WTC11 (cell line): ENCODE results near the gene MROH2B. TPM values are rescaled to one million over a fixed set of nuclear protein-coding genes. Genes with fewer than 3 reads are reported as not detected.

Experiments
- ATAC-seq: fragments of 200-7000 bp; cut with Tn5 transposase; 2 replicates; pipeline ENCODE4 v1.10.0; 2021; ENCODE audit warnings: mild to moderate bottlenecking, moderate library complexity
- CTCF ChIA-PET: fragments of 300-600 bp; sonication (Branson Sonifier 250); formaldehyde crosslinking; loops from one replicate; lab custom pipeline; 2021; ENCODE audit warnings: antibody characterized with exemption; lab: Charles Lee
- POLR2A ChIA-PET: fragments of 350-600 bp; sonication (Branson Sonifier 250); formaldehyde crosslinking; loops from one replicate; lab custom pipeline; 2021; ENCODE audit warnings: antibody characterized with exemption; lab: Charles Lee
- DNase-seq: peaks from one replicate; pipeline ENCODE4 v3.0.0; 2021; ENCODE audit warnings: low spot score
- H3K27ac Mint-ChIP-seq: 2 replicates; pipeline ENCODE4 v1.8.0; 2021; ENCODE audit warnings: mixed read lengths
- H3K27me3 Mint-ChIP-seq: 2 replicates; pipeline ENCODE4 v1.8.0; 2021; ENCODE audit warnings: low read depth, mild to moderate bottlenecking, moderate library complexity, mixed read lengths
- H3K36me3 Mint-ChIP-seq: 2 replicates; pipeline ENCODE4 v1.8.0; 2021; ENCODE audit warnings: mixed read lengths
- H3K4me1 Mint-ChIP-seq: 2 replicates; pipeline ENCODE4 v1.8.0; 2022; ENCODE audit warnings: mixed read lengths
- H3K4me3 Mint-ChIP-seq: 2 replicates; pipeline ENCODE4 v1.8.0; 2021; ENCODE audit warnings: mild to moderate bottlenecking, moderate library complexity, mixed read lengths
- H3K9me3 Mint-ChIP-seq: 2 replicates; pipeline ENCODE4 v1.8.0; 2021; ENCODE audit warnings: mixed read lengths
- AFF4 ChIP-seq: sonication (generic); formaldehyde crosslinking; IDR thresholded peaks from 2 replicates; pipeline ENCODE4 v1.8.1; 2023; ENCODE audit warnings: mild to moderate bottlenecking, missing genetic modification reagents, borderline replicate concordance
- AR ChIP-seq: fragments of 250-450 bp; sonication (Bioruptor Pico); IDR thresholded peaks from 2 replicates; pipeline ENCODE4 v1.9.0; 2021; ENCODE audit warnings: mild to moderate bottlenecking
- CTCF ChIP-seq: fragments of 200-600 bp; IDR thresholded peaks from 2 replicates; pipeline ENCODE4 v1.8.0; 2022; ENCODE audit warnings: antibody characterized with exemption
- EMX1 ChIP-seq: fragments of 250-450 bp; sonication (Bioruptor Pico); IDR thresholded peaks from 2 replicates; pipeline ENCODE4 v1.8.0; 2021; ENCODE audit warnings: mild to moderate bottlenecking
- ERG ChIP-seq: fragments of 250-450 bp; sonication (Bioruptor Pico); IDR thresholded peaks from 2 replicates; pipeline ENCODE4 v1.8.0; 2021; ENCODE audit warnings: mild to moderate bottlenecking
- GRHL2 ChIP-seq: fragments of 250-450 bp; sonication (Bioruptor Pico); IDR thresholded peaks from 2 replicates; pipeline ENCODE4 v1.8.0; 2022; ENCODE audit warnings: mild to moderate bottlenecking, moderate library complexity; ENCODE audit not compliant: insufficient replicate concordance, severe bottlenecking
- GTF2I ChIP-seq: fragments of 250-450 bp; sonication (Bioruptor Pico); conservative IDR thresholded peaks from 2 replicates; pipeline ENCODE4 v1.4.0; 2021; ENCODE audit warnings: mild to moderate bottlenecking
- KAT7 ChIP-seq: sonication (generic); formaldehyde crosslinking; IDR thresholded peaks from 2 replicates; pipeline ENCODE4 v1.8.1; 2023; ENCODE audit warnings: missing genetic modification reagents, mild to moderate bottlenecking, borderline replicate concordance
- MYBL2 ChIP-seq: sonication (generic); formaldehyde crosslinking; IDR thresholded peaks from 2 replicates; pipeline ENCODE4 v1.8.1; 2023; ENCODE audit warnings: mild to moderate bottlenecking, moderate library complexity, missing genetic modification reagents
- NFATC4 ChIP-seq: fragments of 250-450 bp; sonication (Bioruptor Pico); IDR thresholded peaks from 2 replicates; pipeline ENCODE4 v1.9.0; 2021; ENCODE audit warnings: mild to moderate bottlenecking
- NFE2L1 ChIP-seq: sonication (generic); formaldehyde crosslinking; IDR thresholded peaks from 2 replicates; pipeline ENCODE4 v1.8.1; 2023; ENCODE audit warnings: missing genetic modification reagents
- RELA ChIP-seq: sonication (generic); formaldehyde crosslinking; IDR thresholded peaks from 2 replicates; pipeline ENCODE4 v1.8.1; 2022; ENCODE audit warnings: missing genetic modification reagents, mild to moderate bottlenecking, borderline replicate concordance
- RORB ChIP-seq: fragments of 250-450 bp; sonication (Bioruptor Pico); IDR thresholded peaks from 2 replicates; pipeline ENCODE4 v1.9.0; 2021; ENCODE audit warnings: mild to moderate bottlenecking
- SOX15 ChIP-seq: fragments of 250-450 bp; sonication (Bioruptor Pico); IDR thresholded peaks from 2 replicates; pipeline ENCODE4 v1.9.0; 2021; ENCODE audit warnings: mild to moderate bottlenecking
- SP1 ChIP-seq: sonication (generic); formaldehyde crosslinking; conservative IDR thresholded peaks from 2 replicates; pipeline ENCODE4 v1.8.1; 2022; ENCODE audit warnings: missing genetic modification reagents
- TP53 ChIP-seq: sonication (generic); formaldehyde crosslinking; IDR thresholded peaks from 2 replicates; pipeline ENCODE4 v1.8.1; 2023; ENCODE audit warnings: mild to moderate bottlenecking, missing genetic modification reagents
- USF1 ChIP-seq: sonication (generic); formaldehyde crosslinking; IDR thresholded peaks from 2 replicates; pipeline ENCODE4 v1.8.0; 2022; ENCODE audit warnings: mild to moderate bottlenecking, missing genetic modification reagents
- ZNF317 ChIP-seq: sonication (generic); formaldehyde crosslinking; IDR thresholded peaks from 2 replicates; pipeline ENCODE4 v1.8.1; 2023; ENCODE audit warnings: low read depth, mild to moderate bottlenecking, moderate library complexity, missing genetic modification reagents, borderline replicate concordance
- total RNA-seq: library from RNA; stranded (reverse); gene quantifications from 3 replicates; pipeline ENCODE4 v1.2.3, GENCODE V29; 2021
- TF ChIP-seq, protein P1 (sequence below): sonication (generic); formaldehyde crosslinking; IDR thresholded peaks from 2 replicates; pipeline ENCODE4 v1.8.0; 2023; ENCODE audit warnings: mild to moderate bottlenecking, missing genetic modification reagents
- TF ChIP-seq, protein P2 (sequence below): fragments of 250-450 bp; sonication (Bioruptor Pico); IDR thresholded peaks from 2 replicates; pipeline ENCODE4 v2.1.2; 2022; ENCODE audit warnings: mild to moderate bottlenecking, moderate library complexity

The MROH2B gene
- total RNA-seq, 1 experiment from 2014 or later, result not detected

DNA sequence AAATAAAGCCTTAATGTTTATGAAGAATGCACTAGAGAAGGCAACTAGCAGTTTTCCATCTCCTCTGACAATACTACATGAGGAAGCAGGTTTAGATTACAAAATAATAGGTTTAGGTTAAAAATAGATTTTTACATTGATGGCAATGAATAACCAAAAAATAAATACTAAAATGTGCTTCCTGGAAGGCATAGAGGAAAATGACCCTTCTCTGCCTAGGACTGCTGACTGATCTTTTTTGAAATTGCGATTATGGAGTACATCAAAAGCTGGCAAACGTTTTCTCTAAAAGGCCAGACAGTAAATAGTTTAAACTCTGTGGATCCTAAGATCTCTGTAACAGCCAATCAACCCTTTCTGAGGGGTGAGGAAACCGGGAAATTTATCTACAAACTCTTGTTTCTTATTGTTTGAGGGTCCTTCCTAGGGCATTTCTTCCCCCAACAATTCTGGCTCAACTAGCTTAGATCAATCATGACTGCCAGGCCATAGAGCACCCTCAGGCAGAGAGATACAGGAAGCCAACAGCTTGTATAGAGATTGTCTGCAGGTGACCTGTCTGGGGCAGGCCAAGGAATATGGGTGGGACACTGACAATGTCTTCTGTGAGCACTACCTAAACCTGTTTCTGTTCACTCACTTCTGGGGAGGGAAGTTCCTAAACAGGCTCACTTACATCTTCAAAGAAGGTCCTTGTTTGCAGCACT is 67.3 kb downstream of the MROH2B start:
- DNase-seq, result no peak
- Mint-ChIP-seq H3K36me3 (no peaks in the 10 kb centered on the region), H3K4me3 (no peak overlapping the region), H3K27me3 (no peaks in the 10 kb centered on the region; the same call in 1 of the 2 replicates), H3K4me1 (no peaks in the 10 kb centered on the region), H3K9me3 (peaks cover 5% of the 10 kb centered on the region), H3K27ac (no peak overlapping the region)
- TF ChIP-seq SOX15 (CRISPR knock-in tag), result no peak
- TF ChIP-seq, protein P1, sequence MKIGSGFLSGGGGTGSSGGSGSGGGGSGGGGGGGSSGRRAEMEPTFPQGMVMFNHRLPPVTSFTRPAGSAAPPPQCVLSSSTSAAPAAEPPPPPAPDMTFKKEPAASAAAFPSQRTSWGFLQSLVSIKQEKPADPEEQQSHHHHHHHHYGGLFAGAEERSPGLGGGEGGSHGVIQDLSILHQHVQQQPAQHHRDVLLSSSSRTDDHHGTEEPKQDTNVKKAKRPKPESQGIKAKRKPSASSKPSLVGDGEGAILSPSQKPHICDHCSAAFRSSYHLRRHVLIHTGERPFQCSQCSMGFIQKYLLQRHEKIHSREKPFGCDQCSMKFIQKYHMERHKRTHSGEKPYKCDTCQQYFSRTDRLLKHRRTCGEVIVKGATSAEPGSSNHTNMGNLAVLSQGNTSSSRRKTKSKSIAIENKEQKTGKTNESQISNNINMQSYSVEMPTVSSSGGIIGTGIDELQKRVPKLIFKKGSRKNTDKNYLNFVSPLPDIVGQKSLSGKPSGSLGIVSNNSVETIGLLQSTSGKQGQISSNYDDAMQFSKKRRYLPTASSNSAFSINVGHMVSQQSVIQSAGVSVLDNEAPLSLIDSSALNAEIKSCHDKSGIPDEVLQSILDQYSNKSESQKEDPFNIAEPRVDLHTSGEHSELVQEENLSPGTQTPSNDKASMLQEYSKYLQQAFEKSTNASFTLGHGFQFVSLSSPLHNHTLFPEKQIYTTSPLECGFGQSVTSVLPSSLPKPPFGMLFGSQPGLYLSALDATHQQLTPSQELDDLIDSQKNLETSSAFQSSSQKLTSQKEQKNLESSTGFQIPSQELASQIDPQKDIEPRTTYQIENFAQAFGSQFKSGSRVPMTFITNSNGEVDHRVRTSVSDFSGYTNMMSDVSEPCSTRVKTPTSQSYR (CRISPR knock-in tag), result no peak
- no peak for TF ChIP-seq CTCF
- TF ChIP-seq SP1 (CRISPR knock-in tag), result no peak
- no peak for TF ChIP-seq GRHL2 (CRISPR knock-in tag)
- TF ChIP-seq, protein P2, sequence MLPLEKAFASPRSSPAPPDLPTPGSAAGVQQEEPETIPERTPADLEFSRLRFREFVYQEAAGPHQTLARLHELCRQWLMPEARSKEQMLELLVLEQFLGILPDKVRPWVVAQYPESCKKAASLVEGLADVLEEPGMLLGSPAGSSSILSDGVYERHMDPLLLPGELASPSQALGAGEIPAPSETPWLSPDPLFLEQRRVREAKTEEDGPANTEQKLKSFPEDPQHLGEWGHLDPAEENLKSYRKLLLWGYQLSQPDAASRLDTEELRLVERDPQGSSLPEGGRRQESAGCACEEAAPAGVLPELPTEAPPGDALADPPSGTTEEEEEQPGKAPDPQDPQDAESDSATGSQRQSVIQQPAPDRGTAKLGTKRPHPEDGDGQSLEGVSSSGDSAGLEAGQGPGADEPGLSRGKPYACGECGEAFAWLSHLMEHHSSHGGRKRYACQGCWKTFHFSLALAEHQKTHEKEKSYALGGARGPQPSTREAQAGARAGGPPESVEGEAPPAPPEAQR (CRISPR knock-in tag), result no peak
- ChIA-PET POLR2A (no interaction called here), CTCF (no interaction called here)
- no peak for ATAC-seq

DNA sequence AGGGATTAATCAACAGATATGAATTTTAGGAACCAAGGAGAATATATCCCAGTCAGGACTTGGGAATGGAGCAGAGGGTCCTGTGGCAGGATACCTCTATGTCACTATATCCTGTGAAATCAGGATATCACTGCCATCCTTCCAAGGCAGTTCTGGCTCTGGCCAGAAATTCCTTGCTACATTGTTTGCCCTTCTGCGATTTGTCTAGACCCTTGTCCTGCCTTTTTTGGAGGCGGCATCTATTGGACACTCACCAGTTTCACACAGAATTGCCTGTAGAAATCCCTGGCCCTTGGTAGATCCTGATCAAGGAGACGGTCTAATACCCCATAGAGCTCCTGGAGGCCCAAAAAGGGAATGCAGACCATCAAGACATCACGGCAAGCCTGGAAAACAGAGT is 71.2 kb downstream of the MROH2B start:
- POLR2A ChIA-PET, result no interaction called here
- TF ChIP-seq MYBL2 (no peak), USF1 (CRISPR knock-in tag) (no peak), GTF2I (CRISPR knock-in tag) (no peak), RELA (CRISPR knock-in tag) (no peak), NFATC4 (no peak), RORB (no peak), AFF4 (CRISPR knock-in tag) (no peak), TP53 (CRISPR knock-in tag) (no peak), ZNF317 (CRISPR knock-in tag) (no peak), NFE2L1 (CRISPR knock-in tag) (no peak), ERG (no peak), KAT7 (CRISPR knock-in tag) (no peak), AR (CRISPR knock-in tag) (no peak), EMX1 (CRISPR knock-in tag) (no peak)
- Mint-ChIP-seq H3K4me1 (no peaks in the 10 kb centered on the region), H3K4me3 (no peak overlapping the region), H3K9me3 (no peaks in the 10 kb centered on the region), H3K27me3 (no peaks in the 10 kb centered on the region; the same call in 1 of the 2 replicates), H3K27ac (no peak overlapping the region), H3K36me3 (no peaks in the 10 kb centered on the region)
- CTCF ChIA-PET, result no interaction called here
- DNase-seq (no peak), ATAC-seq (no peak)
